Measurements from ENCODE around the gene LCE3E.
"Not testable (repeated sequence)": the region's sequence is repeated elsewhere in the genome, so short reads cannot be mapped to it uniquely, and the experiment has no call there.

The LCE3E gene, protein sequence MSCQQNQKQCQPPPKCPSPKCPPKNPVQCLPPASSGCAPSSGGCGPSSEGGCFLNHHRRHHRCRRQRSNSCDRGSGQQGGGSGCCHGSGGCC

GRCh38 chr1:152566681-152567080 is at the start of gene LCE3E:
Gene LCE3E (minus strand): TSS chr1:152566780. CDS start chr1:152566208, 572 bp downstream.
- DNase-seq (ENCODE audit: low spot score) = no peak

GRCh38 chr1:152613511-152613910 is 46.9 kb upstream of the LCE3E start, which contains the start of gene LCE3B:
Gene LCE3B (plus strand): TSS chr1:152613811. CDS start chr1:152613811, 0 bp downstream.
- DNase-seq (ENCODE audit: low spot score) = no peak

DNA sequence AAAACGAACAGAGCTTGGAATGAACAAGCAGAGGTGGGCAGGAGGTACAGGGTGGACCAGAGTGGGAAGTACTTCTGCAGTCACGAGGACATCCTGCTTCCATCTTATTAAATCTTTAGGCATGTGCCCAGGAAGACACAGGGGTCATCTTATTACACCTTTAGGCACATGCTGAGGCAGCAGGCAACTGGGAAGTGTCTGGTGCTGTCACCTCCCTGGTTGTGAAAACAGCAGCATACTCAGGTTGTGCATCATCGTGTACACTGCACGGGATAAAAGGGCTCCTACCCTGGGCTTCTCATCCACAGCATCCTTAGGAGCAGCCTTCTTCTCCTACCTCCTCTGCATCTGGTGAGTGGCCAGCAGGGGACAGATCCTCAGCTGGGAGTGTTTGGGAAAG is 33.4 kb upstream of the LCE3E start, which contains the start of gene LCE3C:
Gene LCE3C, plus strand, starts transcription at position 301 of the 400 bp plus-strand sequence. CDS start 498 bp downstream, outside the sequence.
- no peak for DNase-seq (ENCODE audit: low spot score)

GRCh38 chr1:152596986-152597385 is 30.4 kb upstream of the LCE3E start:
- DNase-seq (ENCODE audit: low spot score) = no peak

DNA sequence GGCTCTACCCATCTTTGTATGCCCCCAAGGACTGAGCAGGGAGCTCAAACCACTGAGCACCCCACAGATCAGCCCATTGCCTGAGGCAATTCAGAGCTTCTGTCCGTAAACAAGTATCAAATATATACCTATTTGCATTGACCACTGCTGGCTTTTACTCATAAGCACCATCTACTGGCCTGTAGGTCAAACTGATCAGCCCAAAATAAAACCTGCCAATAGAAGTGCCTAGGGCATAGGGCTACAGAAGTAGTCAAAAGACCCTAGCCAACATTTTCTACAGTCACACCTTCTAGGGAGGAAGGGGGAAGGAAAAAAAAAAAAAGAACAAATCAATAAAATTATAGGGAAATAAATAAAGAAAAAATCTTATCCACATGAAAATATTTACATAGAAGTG is 19.0 kb upstream of the LCE3E start:
- DNase-seq (ENCODE audit: low spot score) = no peak

DNA sequence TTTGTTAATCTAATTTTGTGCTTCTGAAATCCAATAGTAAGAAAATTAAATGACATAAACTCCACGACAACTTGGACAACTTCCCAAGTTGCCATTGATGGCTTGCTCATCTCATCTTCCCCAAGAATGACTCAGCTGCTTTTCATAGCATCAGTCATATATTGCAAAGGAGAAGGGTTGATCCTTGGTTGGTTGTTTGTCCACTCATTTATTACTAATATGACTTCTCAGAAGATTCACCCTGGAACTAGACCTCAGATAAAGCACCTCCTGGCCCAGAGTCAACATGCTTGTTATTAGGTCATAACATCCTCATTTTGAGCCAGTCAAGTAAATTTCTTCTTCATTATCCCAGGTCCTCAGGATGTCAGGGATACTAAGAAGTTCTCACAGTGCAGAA is 16.1 kb upstream of the LCE3E start:
- DNase-seq (ENCODE audit: low spot score) = no peak

- DNase-seq (ENCODE audit: low spot score) = no peak
These were observed 13.9 kb upstream of the LCE3E start, which contains the start of gene LCE3D for GRCh38 chr1:152580433-152580832. Gene LCE3D (minus strand): TSS chr1:152580516. CDS start chr1:152579936, 580 bp downstream.

DNA sequence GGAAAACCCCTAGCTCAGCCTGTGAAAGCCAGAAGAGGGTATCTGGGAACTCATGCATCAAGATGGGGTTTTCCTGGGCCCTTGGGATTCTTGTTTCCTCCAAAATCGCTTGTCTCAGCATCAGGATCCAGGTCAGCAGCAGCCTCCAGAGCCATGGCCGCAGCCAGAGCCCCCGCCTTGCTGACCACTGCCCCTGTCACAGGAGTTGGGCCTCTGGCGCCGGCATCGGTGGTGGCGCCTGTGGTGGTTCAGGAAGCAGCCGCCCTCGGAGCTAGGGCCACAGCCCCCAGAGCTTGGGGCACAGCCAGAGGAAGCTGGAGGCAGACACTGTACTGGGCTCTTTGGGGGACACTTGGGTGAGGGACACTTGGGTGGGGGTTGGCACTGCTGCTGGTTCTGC is 12.9 kb upstream of the LCE3E start:
- DNase-seq (ENCODE audit: low spot score) = not testable (repeated sequence)

- DNase-seq (ENCODE audit: low spot score) = no peak
These were observed 10.6 kb upstream of the LCE3E start for GRCh38 chr1:152577168-152577567.

- DNase-seq (ENCODE audit: low spot score) = no peak
These were observed 905 bp downstream of the LCE3E start for GRCh38 chr1:152565535-152566215.

DNA sequence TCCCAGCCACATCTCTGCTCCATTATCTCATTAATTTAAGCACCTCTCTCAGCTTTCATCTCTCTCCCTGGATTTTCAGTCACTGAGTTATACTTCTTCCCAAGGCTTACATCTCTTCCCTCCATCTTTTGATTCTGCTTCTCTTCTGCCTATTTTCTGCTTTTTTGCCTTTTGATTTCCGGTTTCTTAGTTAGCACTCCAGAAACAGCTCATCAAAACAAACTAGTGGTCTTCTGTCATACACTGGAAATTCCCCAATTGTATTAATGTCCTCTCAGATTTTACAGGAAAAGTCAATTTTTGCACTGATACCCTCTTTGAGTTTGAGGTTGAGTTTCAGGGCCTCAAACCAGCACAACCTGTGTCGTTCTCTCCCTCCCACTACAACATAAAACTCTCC is 1.5 kb downstream of the LCE3E start:
- DNase-seq (ENCODE audit: low spot score) = no peak

DNA sequence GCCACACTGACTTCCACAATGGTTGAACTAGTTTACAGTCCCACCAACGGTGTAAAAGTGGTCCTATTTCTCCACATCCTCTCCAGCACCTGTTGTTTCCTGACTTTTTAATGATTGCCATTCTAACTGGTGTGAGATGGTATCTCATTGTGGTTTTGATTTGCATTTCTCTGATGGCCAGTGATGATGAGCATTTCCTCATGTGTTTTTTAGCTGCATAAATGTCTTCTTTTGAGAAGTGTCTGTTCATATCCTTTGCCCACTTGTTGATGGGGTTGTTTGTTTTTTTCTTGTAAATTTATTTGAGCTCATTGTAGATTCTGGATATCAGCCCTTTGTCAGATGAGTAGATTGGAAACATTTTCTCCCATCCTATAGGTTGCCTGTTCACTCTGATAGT is 18.2 kb downstream of the LCE3E start:
- DNase-seq (ENCODE audit: low spot score) = not testable (repeated sequence)

DNA sequence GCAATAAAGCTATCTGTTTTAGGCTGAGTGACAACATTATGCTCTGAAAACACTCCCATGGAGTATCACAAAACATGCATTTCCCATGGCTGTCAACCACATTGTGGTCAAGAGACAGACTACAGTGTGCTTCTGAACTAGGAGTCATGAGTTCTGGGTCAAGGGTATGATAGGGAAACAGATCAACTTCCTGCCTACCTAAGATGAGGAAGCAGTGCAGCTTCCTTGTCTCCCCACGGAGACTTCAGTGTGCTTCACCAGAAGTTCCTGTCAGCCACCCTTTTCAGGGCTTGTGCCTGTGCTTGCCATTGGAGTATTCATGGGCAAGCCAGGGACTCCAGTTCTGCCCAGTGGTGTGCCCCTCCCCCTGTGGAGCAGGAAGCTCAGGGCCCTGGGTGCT is 19.9 kb downstream of the LCE3E start:
- no peak for DNase-seq (ENCODE audit: low spot score)

DNA sequence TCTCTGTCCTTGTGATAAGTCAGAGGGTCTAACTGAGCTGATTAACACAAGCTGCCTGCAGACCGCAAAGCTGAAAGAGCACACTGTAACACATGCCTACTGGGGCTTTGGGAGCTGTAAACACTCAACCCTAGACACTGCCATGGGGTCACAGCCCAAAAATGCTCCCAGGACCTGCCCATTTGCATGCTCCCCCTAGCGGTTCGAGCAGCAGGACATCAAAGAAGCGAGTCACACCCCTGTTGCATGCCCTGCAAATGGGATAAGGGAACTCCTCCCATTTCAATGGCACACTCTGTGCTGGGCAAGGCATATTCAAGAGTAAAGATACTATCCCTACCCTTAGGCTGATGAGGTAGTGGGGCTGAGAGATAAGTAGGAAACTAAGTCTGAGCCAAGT is 22.8 kb downstream of the LCE3E start:
- no peak for DNase-seq (ENCODE audit: low spot score)

DNA sequence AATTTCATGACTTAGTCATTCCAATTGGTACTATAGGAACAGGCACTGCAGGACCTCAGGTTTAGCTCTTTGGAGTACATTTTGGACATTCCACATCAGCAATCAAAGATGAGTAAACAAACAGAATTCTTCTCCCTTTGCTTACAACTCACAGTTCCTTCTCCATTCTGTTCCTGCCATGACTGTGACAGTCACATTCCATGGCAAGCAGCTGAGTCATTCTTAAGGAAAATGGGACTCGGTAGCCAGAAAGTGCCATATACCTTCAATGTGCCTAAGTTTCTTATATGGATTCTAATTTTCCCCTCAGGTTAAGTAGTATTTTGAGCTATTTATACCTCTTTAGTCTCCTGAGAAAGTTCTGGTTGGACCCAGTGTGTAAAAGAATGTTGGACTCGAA is 26.7 kb downstream of the LCE3E start:
- DNase-seq (ENCODE audit: low spot score) = no peak

- DNase-seq (ENCODE audit: low spot score) = no peak
These were observed 29.1 kb downstream of the LCE3E start for GRCh38 chr1:152537496-152537895.

GRCh38 chr1:152535774-152536173 is 30.8 kb downstream of the LCE3E start:
- DNase-seq (ENCODE audit: low spot score) = no peak

- peak; percentile 10 for DNase-seq (ENCODE audit: low spot score)
These were observed 33.1 kb downstream of the LCE3E start for GRCh38 chr1:152533327-152533938.

DNA sequence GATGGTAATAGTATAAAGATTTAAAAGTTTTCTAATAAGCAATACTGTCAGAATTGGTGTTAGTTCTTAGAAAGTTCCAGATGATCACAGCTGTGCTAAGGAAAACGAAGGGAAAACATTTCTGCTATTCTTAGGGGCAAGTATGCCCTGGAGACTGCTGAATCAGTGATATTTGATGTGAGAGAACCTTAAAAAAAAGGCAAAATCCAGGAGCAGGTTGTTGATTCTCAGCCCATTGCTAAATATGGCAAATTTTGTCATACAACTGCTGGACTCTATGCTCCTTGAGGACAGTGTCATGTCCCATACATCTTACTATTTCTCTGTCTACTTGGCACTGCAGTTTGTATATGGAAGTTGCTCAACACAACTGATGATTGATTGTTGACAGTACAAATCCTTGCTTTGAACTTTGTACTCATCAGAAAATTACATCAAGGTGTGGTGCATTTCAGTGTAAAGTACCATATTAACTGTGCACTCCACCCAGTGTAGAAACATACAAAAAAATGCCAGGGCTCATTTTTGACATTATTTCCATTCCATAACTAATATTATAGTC is 41.4 kb downstream of the LCE3E start:
- DNase-seq (ENCODE audit: low spot score) = no peak

DNA sequence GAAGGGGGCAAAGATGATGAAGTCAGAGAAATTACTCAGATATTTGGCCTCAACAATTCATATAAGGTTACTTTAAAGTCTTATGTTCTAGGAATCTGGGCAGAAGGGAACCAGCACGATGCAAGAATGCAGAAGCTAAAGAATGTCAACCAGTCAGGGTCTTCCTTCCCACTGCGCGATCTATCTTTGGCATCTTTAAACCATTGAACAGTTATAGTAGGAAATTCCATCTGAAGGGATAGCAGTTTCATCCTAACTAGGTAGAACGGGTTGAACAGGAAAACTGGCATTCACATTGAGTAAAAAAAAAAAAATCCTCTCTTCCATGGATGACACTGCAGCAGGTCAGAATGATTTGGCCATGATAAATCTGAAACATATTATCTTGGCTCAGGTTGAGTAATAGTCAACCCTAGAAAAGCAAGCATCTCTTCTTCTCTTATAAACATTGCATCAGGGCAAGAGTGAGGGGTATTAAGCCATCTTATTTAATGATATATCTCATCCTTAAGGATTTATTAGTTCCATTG is 46.0 kb downstream of the LCE3E start:
- DNase-seq (ENCODE audit: low spot score) = no peak

- DNase-seq (ENCODE audit: low spot score) = no peak
These were observed 46.7 kb downstream of the LCE3E start for GRCh38 chr1:152519851-152520250.

GRCh38 chr1:152517237-152517811 is 49.3 kb downstream of the LCE3E start:
- DNase-seq (ENCODE audit: low spot score) = no peak

Measured in CD4-positive, alpha-beta T cell treated with Interleukin-15 for 4 hours (primary cell).